H1 (cell line): Measurements from ENCODE around the gene GXYLT1. TPM values are rescaled to one million over a fixed set of nuclear protein-coding genes. Genes with fewer than 3 reads are reported as not detected.

Experiments used
- CTCF ChIA-PET: fragments of 300-600 bp; sonication (Branson Sonifier 250); formaldehyde crosslinking; loops from one replicate; lab custom pipeline; 2021; ENCODE audit not compliant: partially characterized antibody; lab: Charles Lee
- POLR2A ChIA-PET: fragments of 300-600 bp; sonication (Branson Sonifier 250); formaldehyde crosslinking; loops from one replicate; lab custom pipeline; 2021; ENCODE audit warnings: inconsistent platforms; ENCODE audit not compliant: partially characterized antibody; lab: Charles Lee
- DNase-seq, 2 experiments: peaks; one replicate each; pipeline versions ENCODE4 v3.0.0 to v3.0.0-alpha.2; 2010 to 2022; ENCODE audit warnings: low spot score in 2 of 2, low read depth in 1 of 2, mixed read lengths in 1 of 2
- FAIRE-seq: peaks from 2 replicates; lab custom pipeline; 2011; peaks lifted over from hg19 to GRCh38; lab: Jason Lieb, UNC
- H2AFZ ChIP-seq: 2 replicates; pipeline ENCODE4 v1.8.1; 2012; ENCODE audit warnings: low read length, inconsistent platforms
- H2AK5ac ChIP-seq: 2 replicates; pipeline ENCODE4 v1.6.1; 2013; ENCODE audit warnings: low read depth, low read length
- H2BK120ac ChIP-seq: replicated peaks from 2 replicates; pipeline ENCODE3; 2013; ENCODE audit warnings: low read depth, low read length, inconsistent platforms
- H2BK12ac ChIP-seq: 2 replicates; pipeline ENCODE4 v1.6.1; 2013; ENCODE audit warnings: low read depth, low read length
- H2BK15ac ChIP-seq: 2 replicates; pipeline ENCODE4 v1.6.1; 2013; ENCODE audit warnings: low read length
- H2BK20ac ChIP-seq: 2 replicates; pipeline ENCODE4 v1.6.1; 2013; ENCODE audit warnings: low read length
- H2BK5ac ChIP-seq: 2 replicates; pipeline ENCODE4 v1.6.1; 2013; ENCODE audit warnings: low read depth, low read length
- H3K14ac ChIP-seq: 2 replicates; pipeline ENCODE4 v1.6.1; 2013; ENCODE audit warnings: inconsistent platforms; ENCODE audit not compliant: insufficient read length
- H3K18ac ChIP-seq: 2 replicates; pipeline ENCODE4 v1.6.1; 2013; ENCODE audit warnings: low read length; ENCODE audit errors: extremely low read depth
- H3K23ac ChIP-seq: 2 replicates; pipeline ENCODE4 v1.6.1; 2013; ENCODE audit warnings: inconsistent platforms; ENCODE audit not compliant: insufficient read length
- H3K23me2 ChIP-seq: 2 replicates; pipeline ENCODE4 v1.6.1; 2013; ENCODE audit warnings: low read depth, low read length
- H3K27ac ChIP-seq: 2 replicates; pipeline ENCODE4 v1.6.1; 2011; ENCODE audit warnings: low read depth, low read length, inconsistent platforms
- H3K27me3 ChIP-seq, 4 experiments: replicated peaks in 1 of 4; 1 replicate in 1 of 4; 2 replicates in 3 of 4; pipeline versions ENCODE4 v1.6.1 to v1.8.1; 2011 to 2013; ENCODE audit warnings: low read length in 3 of 4, mild to moderate bottlenecking in 3 of 4, inconsistent platforms in 2 of 4, mixed read lengths in 2 of 4, moderate library complexity in 1 of 4; ENCODE audit not compliant: control insufficient read depth in 3 of 4, insufficient read depth in 3 of 4; ENCODE audit errors: extremely low read depth in 1 of 4
- H3K36me3 ChIP-seq, 4 experiments: 2 replicates each; pipeline versions ENCODE4 v1.6.1 to v1.8.1; 2011 to 2013; ENCODE audit warnings: mild to moderate bottlenecking in 4 of 4, low read length in 3 of 4, moderate library complexity in 2 of 4, control low read depth in 1 of 4, inconsistent platforms in 1 of 4; ENCODE audit not compliant: insufficient read depth in 4 of 4, control insufficient read depth in 2 of 4
- H3K4ac ChIP-seq: replicated peaks from 2 replicates; pipeline ENCODE3; 2013; ENCODE audit warnings: low read length, low read depth, mixed read lengths, inconsistent platforms; ENCODE audit not compliant: insufficient read length
- H3K4me1 ChIP-seq, 4 experiments: replicated peaks in 1 of 4; 1 replicate in 1 of 4; 2 replicates in 3 of 4; pipeline versions ENCODE4 v1.6.1 to v1.8.1; 2011 to 2013; ENCODE audit warnings: low read length in 3 of 4, inconsistent platforms in 2 of 4, mixed read lengths in 1 of 4; ENCODE audit not compliant: insufficient read depth in 4 of 4, control insufficient read depth in 3 of 4
- H3K4me2 ChIP-seq, 2 experiments: 2 replicates each; pipeline versions ENCODE4 v1.6.1 to v1.8.1; 2011 to 2013; ENCODE audit warnings: low read depth in 2 of 2, low read length in 2 of 2, control low read depth in 1 of 2, inconsistent platforms in 1 of 2, mild to moderate bottlenecking in 1 of 2; ENCODE audit not compliant: insufficient read depth in 1 of 2
- H3K4me3 ChIP-seq, 4 experiments: fragments of 200-600, 300-600 bp in 1 of 4; sonication (generic), shearing (Covaris generic), sonication (Bioruptor Twin) in 1 of 4; 2 replicates each; pipeline versions ENCODE4 v1.5.1 to v1.8.1; 2011 to 2016; ENCODE audit warnings: low read length in 4 of 4, low read depth in 3 of 4, control low read depth in 2 of 4, inconsistent platforms in 2 of 4, mild to moderate bottlenecking in 2 of 4, mixed read lengths in 1 of 4, moderate library complexity in 1 of 4; ENCODE audit not compliant: insufficient read depth in 2 of 4; ENCODE audit errors: extremely low read depth in 1 of 4
- H3K56ac ChIP-seq: replicated peaks from 2 replicates; pipeline ENCODE3; 2013; ENCODE audit warnings: low read depth, mild to moderate bottlenecking, mixed read lengths, low read length, inconsistent platforms; ENCODE audit not compliant: insufficient read length
- H3K79me1 ChIP-seq: 2 replicates; pipeline ENCODE4 v1.6.1; 2013; ENCODE audit warnings: low read depth, low read length, control low read depth
- H3K79me2 ChIP-seq, 2 experiments: 2 replicates each; pipeline versions ENCODE4 v1.6.1 to v1.8.1; 2012 to 2013; ENCODE audit warnings: low read length in 2 of 2, mild to moderate bottlenecking in 2 of 2, inconsistent platforms in 1 of 2; ENCODE audit not compliant: insufficient read depth in 2 of 2, control insufficient read depth in 1 of 2
- H3K9ac ChIP-seq, 4 experiments: replicated peaks in 1 of 4; 1 replicate in 1 of 4; 2 replicates in 3 of 4; pipeline versions ENCODE4 v1.6.1 to v1.8.1; 2011 to 2013; ENCODE audit warnings: low read depth in 3 of 4, low read length in 3 of 4, control low read depth in 2 of 4, mild to moderate bottlenecking in 2 of 4, moderate library complexity in 2 of 4, inconsistent platforms in 1 of 4; ENCODE audit errors: extremely low read depth in 1 of 4
- H3K9me3 ChIP-seq, 2 experiments: 2 replicates each; pipeline versions ENCODE4 v1.6.1 to v1.8.1; 2012 to 2013; ENCODE audit warnings: mild to moderate bottlenecking in 2 of 2, moderate library complexity in 2 of 2, control low read depth in 1 of 2, inconsistent platforms in 1 of 2, low read depth in 1 of 2, low read length in 1 of 2, mixed read lengths in 1 of 2; ENCODE audit not compliant: insufficient read depth in 2 of 2
- H4K20me1 ChIP-seq, 2 experiments: replicated peaks in 1 of 2; 2 replicates each; pipeline versions ENCODE3 to v1.8.1; 2011 to 2013; ENCODE audit warnings: inconsistent platforms in 2 of 2, low read length in 2 of 2, mild to moderate bottlenecking in 1 of 2; ENCODE audit not compliant: insufficient read depth in 2 of 2, control insufficient read depth in 1 of 2
- H4K5ac ChIP-seq: 2 replicates; pipeline ENCODE4 v1.6.1; 2013; ENCODE audit warnings: low read length, low read depth, mixed read lengths, inconsistent platforms; ENCODE audit not compliant: insufficient read length
- H4K8ac ChIP-seq: 2 replicates; pipeline ENCODE4 v1.8.0; 2013; ENCODE audit warnings: mild to moderate bottlenecking, moderate library complexity, low read length, inconsistent platforms; ENCODE audit not compliant: insufficient read depth; ENCODE audit errors: extremely low read depth
- H4K91ac ChIP-seq: replicated peaks from 2 replicates; pipeline ENCODE3; 2013; ENCODE audit warnings: low read length, mixed read lengths, inconsistent platforms; ENCODE audit not compliant: insufficient read length
- ATF3 ChIP-seq: IDR thresholded peaks from 2 replicates; pipeline ENCODE4 v1.6.1; 2011; ENCODE audit warnings: low read depth, mild to moderate bottlenecking, low read length; ENCODE audit not compliant: insufficient read depth
- BRCA1 ChIP-seq: IDR thresholded peaks from 2 replicates; pipeline ENCODE4 v1.6.1; 2012; ENCODE audit warnings: low read depth, low read length, improper control_type of control experiment
- EGR1 ChIP-seq: IDR thresholded peaks from 2 replicates; pipeline ENCODE4 v1.6.1; 2011; ENCODE audit warnings: low read depth, low read length, borderline replicate concordance
- MAFK ChIP-seq: IDR thresholded peaks from 2 replicates; pipeline ENCODE4 v1.6.1; 2012; ENCODE audit warnings: low read depth, mild to moderate bottlenecking, improper control_type of control experiment, low read length
- NANOG ChIP-seq: IDR thresholded peaks from 2 replicates; pipeline ENCODE4 v1.6.1; 2011; ENCODE audit warnings: low read length, low read depth, mild to moderate bottlenecking, inconsistent platforms; ENCODE audit not compliant: insufficient read depth, poor library complexity, severe bottlenecking
- POLR2AphosphoS5 ChIP-seq: IDR thresholded peaks from 2 replicates; pipeline ENCODE4 v1.6.1; 2011; ENCODE audit warnings: low read depth, low read length
- POU5F1 ChIP-seq: IDR thresholded peaks from 2 replicates; pipeline ENCODE4 v1.6.1; 2011; ENCODE audit warnings: low read depth, mild to moderate bottlenecking, low read length, moderate library complexity
- SIX5 ChIP-seq: IDR thresholded peaks from 2 replicates; pipeline ENCODE4 v1.6.1; 2011; ENCODE audit warnings: mild to moderate bottlenecking, low read depth, low read length
- SP1 ChIP-seq: IDR thresholded peaks from 2 replicates; pipeline ENCODE4 v1.6.1; 2011; ENCODE audit warnings: low read depth, low read length
- SP4 ChIP-seq: IDR thresholded peaks from 2 replicates; pipeline ENCODE4 v1.6.1; 2012; ENCODE audit warnings: low read length, inconsistent platforms
- SRF ChIP-seq: IDR thresholded peaks from 2 replicates; pipeline ENCODE4 v1.6.1; 2011; ENCODE audit warnings: mild to moderate bottlenecking, low read depth, low read length, moderate library complexity
- TAF7 ChIP-seq: optimal IDR thresholded peaks from 2 replicates; pipeline ENCODE3; 2011; ENCODE audit warnings: low read depth, mild to moderate bottlenecking, inconsistent platforms, low read length, moderate library complexity, borderline replicate concordance
- WGBS, 2 experiments: shearing (Covaris generic) in 1 of 2; methylation state at CpG; one replicate each; pipeline versions ENCODE4 v1.1.6 to v1.1.7; 2013 to 2015; ENCODE audit warnings: low lambda C conversion rate in 2 of 2, mixed read lengths in 2 of 2, inconsistent platforms in 1 of 2, low coverage in 1 of 2, missing lambda C conversion rate in 1 of 2; ENCODE audit not compliant: insufficient replicate concordance in 2 of 2, insufficient coverage in 1 of 2, insufficient read length in 1 of 2; ENCODE audit errors: extremely low coverage in 1 of 2, missing lambda C conversion rate in 1 of 2; 5-methylcytosine and 5-hydroxymethylcytosine counted together
- polyA plus RNA-seq, 7 experiments: library from polyadenylated mRNA; depleted of rRNA in 3 of 7; stranded (reverse) in 5 of 7; unstranded in 2 of 7; fragments of >200 nt in 5 of 7; fragments of 200-250 nt in 2 of 7; gene quantifications; 1 replicate in 5 of 7; 2 replicates in 1 of 7; 4 replicates in 1 of 7; pipeline versions ENCODE4 v1.2.1 to v1.2.3, GENCODE V29; 2011 to 2013; ENCODE audit warnings: missing spikeins in 2 of 7, mixed read lengths in 2 of 7
- total RNA-seq: library from RNA; stranded (reverse); fragmentation: NEBNext Ultra II Directional; extraction: Animal tissue kit (Norgen Biotek cat#: 25700); gene quantifications from 2 replicates; pipeline ENCODE4 v1.2.1, GENCODE V29; 2021

The GXYLT1 gene
- total and polyA plus RNA-seq, 2 of the 8 experiments (the other 6 are each of a cell fraction or from before 2014, with no cell fraction given), result 3.1 to 10.7 TPM

- Histone ChIP-seq H2BK20ac (no peak overlapping the region), H4K8ac (no peak overlapping the region), H3K36me3 (no peaks in the 10 kb centered on the region), H2BK12ac (no peak overlapping the region), H3K27ac (no peak overlapping the region), H4K20me1 (no peaks in the 10 kb centered on the region), H3K4ac (no peak overlapping the region), H4K5ac (no peak overlapping the region), H2AFZ (no peak overlapping the region), H3K9ac (no peak overlapping the region), H3K27me3 (no peaks in the 10 kb centered on the region), H3K4me3 (no peak overlapping the region), H3K56ac (no peak overlapping the region), H3K23ac (no peak overlapping the region), H3K23me2 (no peaks in the 10 kb centered on the region), H2BK5ac (no peak overlapping the region), H3K4me2 (no peak overlapping the region), H3K18ac (no peak overlapping the region), H2BK120ac (no peak overlapping the region), H3K14ac (no peak overlapping the region), H3K9me3 (no peaks in the 10 kb centered on the region), H3K79me2 (no peaks in the 10 kb centered on the region), H3K4me1 (no peaks in the 10 kb centered on the region), H3K79me1 (no peaks in the 10 kb centered on the region), H4K91ac (no peak overlapping the region), H2AK5ac (no peak overlapping the region), H2BK15ac (no peak overlapping the region)
- POLR2A ChIA-PET, result no interaction called here
- DNase-seq (no peak), FAIRE-seq (no peak)
- 78% methylated on average over 2 of the region's 2 CpGs; no CpG with 5 or more reads in 1 of the 2 experiments for WGBS, 2 experiments
- TF ChIP-seq BRCA1 (no peak), TAF7 (no peak), ATF3 (no peak), EGR1 (no peak), SP1 (no peak), SRF (no peak), SP4 (no peak), POLR2AphosphoS5 (no peak), SIX5 (no peak), POU5F1 (no peak), MAFK (no peak), NANOG (no peak)
- CTCF ChIA-PET, result interaction anchor here (0.6 kb wide), 1 partner anchor 140 kb away, joined by 3 read pairs; no protein-coding TSS in a partner anchor
Observed at GRCh38 chr12:42156232-42156631, 11.6 kb upstream of the GXYLT1 start.
